Measurements from ENCODE around the gene PDIA4. TPM values are rescaled to one million over a fixed set of nuclear protein-coding genes. Genes with fewer than 3 reads are reported as not detected.
"Not testable (repeated sequence)": the region's sequence is repeated elsewhere in the genome, so short reads cannot be mapped to it uniquely, and the experiment has no call there.

PDIA4 gene
- total and polyA plus RNA-seq, 5 donors, result 24.4 to 69.2 (median 43.8) TPM

DNA sequence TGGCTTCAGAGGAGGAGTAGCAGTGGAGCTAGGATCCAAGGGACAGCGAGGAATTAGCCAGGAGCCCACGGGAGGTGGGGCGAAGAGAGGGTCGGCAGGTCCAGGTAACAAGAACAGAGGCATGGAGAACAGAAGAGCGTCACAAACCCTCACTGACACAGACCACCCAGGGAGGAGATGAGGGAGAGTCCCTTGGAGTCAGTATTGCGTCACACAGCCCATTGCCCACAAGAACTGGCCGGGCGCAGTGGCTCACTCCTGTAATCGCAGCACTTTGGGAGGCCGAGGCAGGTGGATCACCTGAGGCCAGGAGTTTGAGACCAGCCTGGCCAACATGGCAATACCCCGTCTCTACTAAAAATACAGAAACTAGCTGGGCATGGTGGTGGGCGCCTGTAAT, 15.6 kb downstream of the PDIA4 start:
- H3K27me3 ChIP-seq (ENCODE audit: control insufficient read depth, insufficient read depth); DNase-seq; intact Hi-C loops (cut with DNase I); ATAC-seq; H3K9me3 ChIP-seq (ENCODE audit: control insufficient read depth, low read length); H3K4me3 ChIP-seq (ENCODE audit: low read length); H3K27ac ChIP-seq (ENCODE audit: low read length); H3K4me1 ChIP-seq (ENCODE audit: control insufficient read depth, insufficient read depth, low read length): not testable (repeated sequence)
- 86% methylated on average over 12 of the region's 12 CpGs for WGBS

- Histone ChIP-seq H3K27ac (ENCODE audit: low read length) (no peak overlapping the region), H3K4me1 (ENCODE audit: control insufficient read depth, insufficient read depth, low read length) (no peaks in the 10 kb centered on the region), H3K9me3 (ENCODE audit: control insufficient read depth, low read length) (no peaks in the 10 kb centered on the region), H3K4me3 (ENCODE audit: low read length) (no peak overlapping the region), H3K27me3 (ENCODE audit: control insufficient read depth, insufficient read depth) (no peaks in the 10 kb centered on the region)
- DNase-seq, result no peak
- intact Hi-C loops (cut with DNase I), result no loop called here
- no peak for ATAC-seq
- WGBS, result 93% methylated on average over 8 of the region's 8 CpGs
Measured at GRCh38 chr7:149011491-149011890, 16.8 kb downstream of the PDIA4 start.

- Histone ChIP-seq H3K9me3 (ENCODE audit: control insufficient read depth, low read length) (no peaks in the 10 kb centered on the region), H3K4me3 (ENCODE audit: low read length) (no peak overlapping the region), H3K4me1 (ENCODE audit: control insufficient read depth, insufficient read depth, low read length) (no peaks in the 10 kb centered on the region), H3K27ac (ENCODE audit: low read length) (no peak overlapping the region), H3K27me3 (ENCODE audit: control insufficient read depth, insufficient read depth) (no peaks in the 10 kb centered on the region)
- ATAC-seq, result no peak
- DNase-seq, result no peak
- 96% methylated on average over 5 of the region's 5 CpGs for WGBS
- intact Hi-C loops (cut with DNase I), result no loop called here
Measured at GRCh38 chr7:149010451-149010850, 17.9 kb downstream of the PDIA4 start.

DNA sequence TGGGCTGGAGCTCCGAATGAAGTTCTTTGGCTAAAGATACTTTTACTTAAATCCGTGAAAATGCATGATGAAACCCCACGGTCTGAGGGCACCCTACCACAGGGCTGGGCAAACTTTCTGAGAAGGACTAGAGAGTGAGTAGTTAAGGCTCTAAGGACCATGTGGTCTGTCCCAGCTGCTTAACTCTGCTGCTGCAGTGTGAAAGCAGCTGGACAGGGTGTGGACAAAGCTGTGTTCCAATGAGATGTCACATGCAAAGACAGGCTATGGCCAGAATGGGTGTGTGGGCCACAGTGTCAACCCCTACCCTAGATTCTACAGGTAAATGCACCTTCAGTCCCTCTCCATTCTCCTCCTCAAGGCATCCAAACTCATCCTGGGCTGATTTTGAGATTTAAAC, 18.8 kb downstream of the PDIA4 start:
- no peaks in the 10 kb centered on the region for H3K4me1 ChIP-seq (ENCODE audit: control insufficient read depth, insufficient read depth, low read length)
- no peaks in the 10 kb centered on the region for H3K9me3 ChIP-seq (ENCODE audit: control insufficient read depth, low read length)
- no peak overlapping the region for H3K27ac ChIP-seq (ENCODE audit: low read length)
- no peak for ATAC-seq
- no peak overlapping the region for H3K4me3 ChIP-seq (ENCODE audit: low read length)
- intact Hi-C loops (cut with DNase I), result loop anchor here in 3 of 4 donors (5.0 to 10.0 kb wide), 3 partner anchors 55 to 78 kb away; no protein-coding TSS in a partner anchor
- H3K27me3 ChIP-seq (ENCODE audit: control insufficient read depth, insufficient read depth), result no peaks in the 10 kb centered on the region
- no peak for DNase-seq
- WGBS, result 82% methylated on average over 3 of the region's 3 CpGs

- 72% methylated on average over 6 of the region's 6 CpGs for whole genome bisulfite sequencing
- no peak overlapping the region for H3K27ac ChIP-seq (ENCODE audit: low read length)
- H3K27me3 ChIP-seq (ENCODE audit: control insufficient read depth, insufficient read depth), result no peaks in the 10 kb centered on the region
- intact Hi-C loops (cut with DNase I), result loop anchor here (2.0 to 10.0 kb wide), 4 partner anchors 57 to 83 kb away; partner anchors contain the start of gene ZNF786 (in 1 of the 4)
- H3K4me1 ChIP-seq (ENCODE audit: control insufficient read depth, insufficient read depth, low read length), result no peaks in the 10 kb centered on the region
- no peaks in the 10 kb centered on the region for H3K9me3 ChIP-seq (ENCODE audit: control insufficient read depth, low read length)
- no peak for DNase-seq
- no peak overlapping the region for H3K4me3 ChIP-seq (ENCODE audit: low read length)
- no peak for ATAC-seq
Measured at GRCh38 chr7:149007611-149008010, 20.7 kb downstream of the PDIA4 start.

GRCh38 chr7:149007146-149007545, 21.2 kb downstream of the PDIA4 start:
- Histone ChIP-seq H3K27ac (ENCODE audit: low read length) (no peak overlapping the region), H3K4me1 (ENCODE audit: control insufficient read depth, insufficient read depth, low read length) (no peaks in the 10 kb centered on the region), H3K27me3 (ENCODE audit: control insufficient read depth, insufficient read depth) (no peaks in the 10 kb centered on the region), H3K9me3 (ENCODE audit: control insufficient read depth, low read length) (no peaks in the 10 kb centered on the region), H3K4me3 (ENCODE audit: low read length) (no peak overlapping the region)
- intact Hi-C loops (cut with DNase I), result loop anchor here (2.0 to 10.0 kb wide), 4 partner anchors 58 to 84 kb away; partner anchors contain the start of gene ZNF786 (in 1 of the 4)
- DNase-seq (no peak), ATAC-seq (no peak)
- WGBS, result 96% methylated on average over 3 of the region's 3 CpGs

- Histone ChIP-seq H3K4me3 (ENCODE audit: low read length) (no peak overlapping the region), H3K4me1 (ENCODE audit: control insufficient read depth, insufficient read depth, low read length) (no peaks in the 10 kb centered on the region), H3K9me3 (ENCODE audit: control insufficient read depth, low read length) (no peaks in the 10 kb centered on the region), H3K27me3 (ENCODE audit: control insufficient read depth, insufficient read depth) (no peaks in the 10 kb centered on the region), H3K27ac (ENCODE audit: low read length) (no peak overlapping the region)
- 86% methylated on average over 10 of the region's 10 CpGs for WGBS
- intact Hi-C loops (cut with DNase I), result loop anchor here (2.0 to 10.0 kb wide), 4 partner anchors 58 to 84 kb away; partner anchors contain the start of gene ZNF786 (in 1 of the 4)
- ATAC-seq (no peak), DNase-seq (no peak)
Measured at GRCh38 chr7:149006345-149006725, 22.0 kb downstream of the PDIA4 start.

- peak; percentile 84 to 86 for ATAC-seq
- H3K4me1 ChIP-seq (ENCODE audit: control insufficient read depth, insufficient read depth, low read length), result no peaks in the 10 kb centered on the region
- no peaks in the 10 kb centered on the region for H3K9me3 ChIP-seq (ENCODE audit: control insufficient read depth, low read length)
- WGBS, result 45% methylated on average over 20 of the region's 20 CpGs
- H3K27ac ChIP-seq (ENCODE audit: low read length), result no peak overlapping the region
- intact Hi-C loops (cut with DNase I), result loop anchor here (2.0 to 10.0 kb wide), 5 partner anchors 59 to 85 kb away; partner anchors contain the start of gene ZNF786 (in 2 of the 4)
- no peak overlapping the region for H3K4me3 ChIP-seq (ENCODE audit: low read length)
- peak; percentile 87 to 96 (median 93) for DNase-seq
- H3K27me3 ChIP-seq (ENCODE audit: control insufficient read depth, insufficient read depth), result no peaks in the 10 kb centered on the region
Measured at GRCh38 chr7:149005427-149006344, 22.6 kb downstream of the PDIA4 start.

GRCh38 chr7:149004405-149005370, 23.6 kb downstream of the PDIA4 start:
- Histone ChIP-seq H3K9me3 (ENCODE audit: control insufficient read depth, low read length) (no peaks in the 10 kb centered on the region), H3K27me3 (ENCODE audit: control insufficient read depth, insufficient read depth) (no peaks in the 10 kb centered on the region), H3K4me1 (ENCODE audit: control insufficient read depth, insufficient read depth, low read length) (no peaks in the 10 kb centered on the region), H3K27ac (ENCODE audit: low read length) (no peak overlapping the region), H3K4me3 (ENCODE audit: low read length) (no peak overlapping the region)
- DNase-seq, result no peak
- 85% methylated on average over 28 of the region's 28 CpGs for WGBS
- no peak for ATAC-seq
- intact Hi-C loops (cut with DNase I), result loop anchor here (2.0 to 10.0 kb wide), 5 partner anchors 60 to 86 kb away; partner anchors contain the start of gene ZNF786 (in 1 of the 4)

DNA sequence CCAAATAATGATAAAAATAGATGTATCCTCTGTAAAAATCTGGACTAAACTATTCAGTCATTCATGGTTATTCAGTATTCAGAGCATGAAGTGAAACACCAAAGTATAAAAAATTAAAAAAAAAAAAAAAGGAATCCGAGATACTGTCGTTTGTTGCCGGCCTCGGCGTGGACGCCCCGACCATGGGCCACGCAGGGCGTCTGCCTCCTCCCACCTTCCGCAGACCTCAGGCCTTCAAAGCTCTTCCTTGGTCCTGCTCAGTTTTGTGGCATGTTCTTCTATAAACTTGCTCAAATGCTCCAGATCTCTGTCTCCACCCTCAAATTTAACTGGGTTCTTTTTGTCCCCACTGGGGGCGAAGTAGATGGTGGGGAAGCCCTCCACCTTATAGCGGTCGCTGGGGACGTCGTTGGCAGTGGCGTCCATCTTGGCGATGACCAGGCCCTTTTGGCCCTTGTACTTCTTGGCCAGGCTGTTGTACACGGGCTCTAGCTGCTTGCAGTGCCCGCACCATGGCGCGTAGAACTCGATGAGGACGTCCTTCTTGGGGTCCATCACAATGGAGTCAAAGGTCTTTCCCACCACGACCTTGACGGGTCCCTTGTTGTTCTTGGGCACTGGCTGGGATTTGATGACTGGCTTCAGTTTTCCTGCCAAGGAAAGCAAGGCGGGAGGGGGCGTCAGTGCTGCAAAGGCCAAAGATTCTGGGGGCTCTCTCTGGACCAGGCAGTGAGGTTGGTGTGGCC, 24.6 kb downstream of the PDIA4 start:
- H3K4me1 ChIP-seq (ENCODE audit: control insufficient read depth, insufficient read depth, low read length), result no peaks in the 10 kb centered on the region
- 91% methylated on average over 27 of the region's 27 CpGs for WGBS
- DNase-seq, result no peak
- H3K9me3 ChIP-seq (ENCODE audit: control insufficient read depth, low read length), result no peaks in the 10 kb centered on the region
- no peaks in the 10 kb centered on the region for H3K27me3 ChIP-seq (ENCODE audit: control insufficient read depth, insufficient read depth)
- no peak overlapping the region for H3K27ac ChIP-seq (ENCODE audit: low read length)
- H3K4me3 ChIP-seq (ENCODE audit: low read length), result no peak overlapping the region
- intact Hi-C loops (cut with DNase I), result loop anchor here in 3 of 4 donors (2.0 to 10.0 kb wide), 3 partner anchors 61 to 87 kb away; partner anchors contain the start of gene ZNF786 (in 1 of the 3)
- no peak for ATAC-seq
